ENCODE measurements around the gene CEBPZ.

DNA sequence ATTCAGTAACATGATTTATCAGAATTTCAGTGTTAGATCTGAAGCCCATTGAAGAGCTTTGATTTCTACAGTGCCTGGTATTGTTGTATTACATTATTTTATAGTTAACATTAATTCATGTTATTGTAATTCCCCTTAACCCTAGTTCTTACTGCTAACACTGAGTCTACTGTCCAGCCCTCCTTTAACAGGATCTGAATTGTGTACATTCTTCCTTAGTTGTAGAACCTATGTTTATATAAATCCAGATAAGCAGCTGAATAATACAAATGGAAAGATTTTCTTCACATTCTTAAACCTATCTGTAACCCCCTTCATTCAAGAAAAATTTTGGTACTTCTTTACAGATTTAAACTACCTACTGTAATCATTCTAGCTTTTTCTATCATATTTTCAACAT is 14.8 kb upstream of the CEBPZ start:
- TF ChIP-seq POLR2A (IDR thresholded peaks at IDR 0.05) = no peak
- TF ChIP-seq, protein P1, sequence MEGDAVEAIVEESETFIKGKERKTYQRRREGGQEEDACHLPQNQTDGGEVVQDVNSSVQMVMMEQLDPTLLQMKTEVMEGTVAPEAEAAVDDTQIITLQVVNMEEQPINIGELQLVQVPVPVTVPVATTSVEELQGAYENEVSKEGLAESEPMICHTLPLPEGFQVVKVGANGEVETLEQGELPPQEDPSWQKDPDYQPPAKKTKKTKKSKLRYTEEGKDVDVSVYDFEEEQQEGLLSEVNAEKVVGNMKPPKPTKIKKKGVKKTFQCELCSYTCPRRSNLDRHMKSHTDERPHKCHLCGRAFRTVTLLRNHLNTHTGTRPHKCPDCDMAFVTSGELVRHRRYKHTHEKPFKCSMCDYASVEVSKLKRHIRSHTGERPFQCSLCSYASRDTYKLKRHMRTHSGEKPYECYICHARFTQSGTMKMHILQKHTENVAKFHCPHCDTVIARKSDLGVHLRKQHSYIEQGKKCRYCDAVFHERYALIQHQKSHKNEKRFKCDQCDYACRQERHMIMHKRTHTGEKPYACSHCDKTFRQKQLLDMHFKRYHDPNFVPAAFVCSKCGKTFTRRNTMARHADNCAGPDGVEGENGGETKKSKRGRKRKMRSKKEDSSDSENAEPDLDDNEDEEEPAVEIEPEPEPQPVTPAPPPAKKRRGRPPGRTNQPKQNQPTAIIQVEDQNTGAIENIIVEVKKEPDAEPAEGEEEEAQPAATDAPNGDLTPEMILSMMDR (IDR thresholded peaks at IDR 0.05) = no peak

Data from sigmoid colon (tissue), 3 donors.